ENCODE results near the gene LUC7L2. TPM values are rescaled to one million over a fixed set of nuclear protein-coding genes. Genes with fewer than 3 reads are reported as not detected.
"Not testable (repeated sequence)": the region's sequence is repeated elsewhere in the genome, so short reads cannot be mapped to it uniquely, and the experiment has no call there.

LUC7L2 gene
- total RNA-seq, 1 experiment from 2014 or later, result 81.2 TPM

GRCh38 chr7:139355320-139355719, 4.4 kb upstream of the LUC7L2 start:
- TF ChIP-seq CTCF (conservative IDR thresholded peaks at IDR 0.05), result no peak
- Histone ChIP-seq H4K20me1 (ENCODE audit: control insufficient read depth, insufficient read depth, insufficient read length) (no peaks in the 10 kb centered on the region), H3T11ph (ENCODE audit: low read length) (no peak overlapping the region), H2BK5ac (ENCODE audit: insufficient read length, low read length) (no peak overlapping the region), H2BK12ac (ENCODE audit: insufficient read length, low read depth, low read length) (no peak overlapping the region), H3K23ac (ENCODE audit: insufficient read length, low read depth, low read length) (no peak overlapping the region), H3K56ac (ENCODE audit: insufficient read length, low read depth, low read length) (no peak overlapping the region), H3K4me2 (ENCODE audit: insufficient read depth, insufficient read length, low read length) (no peak overlapping the region), H4K91ac (ENCODE audit: insufficient read length, low read depth, low read length) (no peak overlapping the region), H4K5ac (ENCODE audit: insufficient read length, low read depth, low read length) (no peak overlapping the region), H2AK5ac (ENCODE audit: insufficient read length, low read length) (no peak overlapping the region), H2BK15ac (ENCODE audit: low read depth, low read length) (no peak overlapping the region), H3K23me2 (ENCODE audit: insufficient read length, low read depth, low read length, poor library complexity, severe bottlenecking) (peaks cover 6% of the 10 kb centered on the region), H2AFZ (ENCODE audit: low read length) (no peak overlapping the region), H3K27me3 (ENCODE audit: insufficient read depth, low read length) (no peaks in the 10 kb centered on the region), H3K4ac (ENCODE audit: low read depth, low read length) (no peak overlapping the region), H3K9me3 (ENCODE audit: control insufficient read depth, low read depth, low read length) (no peaks in the 10 kb centered on the region), H3K79me1 (ENCODE audit: insufficient read depth, low read depth, low read length, poor library complexity, severe bottlenecking) (no peaks in the 10 kb centered on the region), H3K4me1 (ENCODE audit: insufficient read depth, low read length) (no peaks in the 10 kb centered on the region; the same call in 1 of the 2 replicates), H2BK120ac (ENCODE audit: low read depth, low read length, poor library complexity, severe bottlenecking) (no peak overlapping the region), H3K27ac (ENCODE audit: insufficient read length, low read depth, low read length) (no peak overlapping the region), H3K79me2 (ENCODE audit: insufficient read depth, low read length) (no peaks in the 10 kb centered on the region), H4K8ac (replicated peaks; ENCODE audit: insufficient read length, low read depth, low read length) (no peak overlapping the region), H2BK20ac (ENCODE audit: low read depth, low read length, poor library complexity, severe bottlenecking) (no peak overlapping the region), H3K18ac (ENCODE audit: insufficient read length, low read depth, low read length) (no peak overlapping the region), H3K9ac (ENCODE audit: extremely low read depth, insufficient read length, low read length) (no peak overlapping the region), H3K14ac (ENCODE audit: insufficient read depth, low read length) (no peak overlapping the region)
- peak overlapping the region in 1 of 3 experiments; percentile 59; a peak in 2 of 7 replicates for H3K27ac Mint-ChIP-seq
- no peaks in the 10 kb centered on the region; a peak in 1 of 5 replicates for H3K9me3 Mint-ChIP-seq
- WGBS (ENCODE audit: extremely low coverage, insufficient read length, low lambda C conversion rate), result no CpG with 5 or more reads among the region's 1 CpG
- no peak overlapping the region for H3K4me3 Mint-ChIP-seq
- H3K27me3 Mint-ChIP-seq (ENCODE audit: low read depth), result no peaks in the 10 kb centered on the region
- H3K4me1 Mint-ChIP-seq, result peaks cover 7 to 17% of the 10 kb centered on the region in 2 experiments
- DNase-seq, result no peak
- peaks cover 3 to 8% (median 3%) of the 10 kb centered on the region in 3 experiments; a peak in 4 of 7 replicates for H3K36me3 Mint-ChIP-seq (ENCODE audit: insufficient read depth in 1 of 3, low read depth in 3 of 3)

- H3K23ac ChIP-seq (ENCODE audit: insufficient read length, low read depth, low read length); H2BK20ac ChIP-seq (ENCODE audit: low read depth, low read length, poor library complexity, severe bottlenecking); H4K91ac ChIP-seq (ENCODE audit: insufficient read length, low read depth, low read length); H2AK5ac ChIP-seq (ENCODE audit: insufficient read length, low read length); H2BK120ac ChIP-seq (ENCODE audit: low read depth, low read length, poor library complexity, severe bottlenecking); H3K56ac ChIP-seq (ENCODE audit: insufficient read length, low read depth, low read length); H3K23me2 ChIP-seq (ENCODE audit: insufficient read length, low read depth, low read length, poor library complexity, severe bottlenecking); H2BK15ac ChIP-seq (ENCODE audit: low read depth, low read length); H3K27ac ChIP-seq (ENCODE audit: insufficient read length, low read depth, low read length); H3K4ac ChIP-seq (ENCODE audit: low read depth, low read length); DNase-seq; H2BK12ac ChIP-seq (ENCODE audit: insufficient read length, low read depth, low read length); H3K9ac ChIP-seq (ENCODE audit: extremely low read depth, insufficient read length, low read length); H2AFZ ChIP-seq (ENCODE audit: low read length); H3K9me3 ChIP-seq (ENCODE audit: control insufficient read depth, low read depth, low read length); H4K8ac ChIP-seq (replicated peaks; ENCODE audit: insufficient read length, low read depth, low read length); H3K4me1 ChIP-seq (ENCODE audit: insufficient read depth, low read length); H3K79me1 ChIP-seq (ENCODE audit: insufficient read depth, low read depth, low read length, poor library complexity, severe bottlenecking); H3K9me3 Mint-ChIP-seq; H3K36me3 Mint-ChIP-seq (ENCODE audit: insufficient read depth in 1 of 3, low read depth in 3 of 3); H2BK5ac ChIP-seq (ENCODE audit: insufficient read length, low read length); H4K5ac ChIP-seq (ENCODE audit: insufficient read length, low read depth, low read length); H3K18ac ChIP-seq (ENCODE audit: insufficient read length, low read depth, low read length); H3K27me3 ChIP-seq (ENCODE audit: insufficient read depth, low read length); H3K27me3 Mint-ChIP-seq (ENCODE audit: low read depth); H3T11ph ChIP-seq (ENCODE audit: low read length); H3K14ac ChIP-seq (ENCODE audit: insufficient read depth, low read length); H4K20me1 ChIP-seq (ENCODE audit: control insufficient read depth, insufficient read depth, insufficient read length): not testable (repeated sequence)
- H3K79me2 ChIP-seq (ENCODE audit: insufficient read depth, low read length), result peaks cover 14% of the 10 kb centered on the region; the same call in 1 of the 2 replicates
- peak overlapping the region; percentile 56 for H3K4me2 ChIP-seq (ENCODE audit: insufficient read depth, insufficient read length, low read length)
- Mint-ChIP-seq H3K4me1 (peaks cover 22 to 33% of the 10 kb centered on the region in 2 experiments), H3K4me3 (peak overlapping the region; percentile 87 to 96), H3K27ac (peak overlapping the region; percentile 55 to 98 (median 97); a peak in 4 of 7 replicates)
- no CpG with 5 or more reads among the region's 27 CpGs for WGBS (ENCODE audit: extremely low coverage, insufficient read length, low lambda C conversion rate)
These were observed 1.8 kb upstream of the LUC7L2 start for GRCh38 chr7:139357729-139358506.
